Measurements from ENCODE around the gene UNC93A.

The UNC93A gene

DNA sequence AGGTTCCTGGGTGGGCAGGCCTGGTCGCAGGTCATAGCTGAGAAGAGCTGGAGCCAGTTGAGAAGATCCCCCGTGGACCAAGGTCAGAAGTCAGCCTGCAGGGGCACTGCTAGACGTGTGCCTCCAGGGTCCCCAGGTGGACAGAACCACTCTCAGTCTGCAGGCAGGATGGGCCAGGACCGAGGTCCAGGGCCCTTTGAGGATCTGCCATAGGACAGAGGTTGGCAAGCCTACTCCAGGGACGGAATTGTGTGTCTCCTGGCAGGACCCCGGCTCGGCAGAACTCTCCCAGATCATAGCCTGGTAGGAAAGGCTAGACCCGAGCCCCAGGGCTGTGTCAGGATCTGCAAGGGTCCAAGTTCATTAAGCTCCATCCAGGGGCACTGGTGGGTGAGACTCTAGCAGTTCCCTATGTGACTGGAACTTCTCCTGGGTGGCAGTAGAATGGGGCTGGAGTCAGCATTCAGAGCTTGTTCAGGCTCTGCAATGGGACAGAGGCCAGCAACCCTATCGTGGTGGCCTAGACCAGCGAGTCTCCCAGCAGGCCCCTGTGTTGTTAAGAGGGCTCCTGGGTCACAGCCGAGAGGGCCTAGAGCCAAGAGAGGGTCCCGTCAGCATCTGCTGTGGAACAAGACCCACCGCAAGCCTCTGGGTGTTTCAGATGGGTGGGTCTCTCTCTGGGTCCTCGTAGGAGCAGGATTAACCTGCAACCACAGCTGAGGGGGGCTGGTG is 51.9 kb downstream of the UNC93A start:
- H3K27ac ChIP-seq (ENCODE audit: low read depth, low read length) = no peak overlapping the region
- H4K20me1 ChIP-seq (ENCODE audit: control insufficient read depth, insufficient read depth, low read depth, low read length) = no peaks in the 10 kb centered on the region
- no peaks in the 10 kb centered on the region for H3F3A ChIP-seq (ENCODE audit: control insufficient read depth, insufficient read depth)
- TF ChIP-seq, protein P1, sequence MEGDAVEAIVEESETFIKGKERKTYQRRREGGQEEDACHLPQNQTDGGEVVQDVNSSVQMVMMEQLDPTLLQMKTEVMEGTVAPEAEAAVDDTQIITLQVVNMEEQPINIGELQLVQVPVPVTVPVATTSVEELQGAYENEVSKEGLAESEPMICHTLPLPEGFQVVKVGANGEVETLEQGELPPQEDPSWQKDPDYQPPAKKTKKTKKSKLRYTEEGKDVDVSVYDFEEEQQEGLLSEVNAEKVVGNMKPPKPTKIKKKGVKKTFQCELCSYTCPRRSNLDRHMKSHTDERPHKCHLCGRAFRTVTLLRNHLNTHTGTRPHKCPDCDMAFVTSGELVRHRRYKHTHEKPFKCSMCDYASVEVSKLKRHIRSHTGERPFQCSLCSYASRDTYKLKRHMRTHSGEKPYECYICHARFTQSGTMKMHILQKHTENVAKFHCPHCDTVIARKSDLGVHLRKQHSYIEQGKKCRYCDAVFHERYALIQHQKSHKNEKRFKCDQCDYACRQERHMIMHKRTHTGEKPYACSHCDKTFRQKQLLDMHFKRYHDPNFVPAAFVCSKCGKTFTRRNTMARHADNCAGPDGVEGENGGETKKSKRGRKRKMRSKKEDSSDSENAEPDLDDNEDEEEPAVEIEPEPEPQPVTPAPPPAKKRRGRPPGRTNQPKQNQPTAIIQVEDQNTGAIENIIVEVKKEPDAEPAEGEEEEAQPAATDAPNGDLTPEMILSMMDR (IDR thresholded peaks at IDR 0.05; ENCODE audit: low read depth, low read length, poor library complexity, severe bottlenecking) = no peak
- no peak for TF ChIP-seq EZH2phosphoT487 (IDR thresholded peaks at IDR 0.05; ENCODE audit: borderline replicate concordance, low read length)
- H3K9me3 ChIP-seq (ENCODE audit: control insufficient read depth, insufficient read depth, low read length) = no peaks in the 10 kb centered on the region; the same call in 1 of the 2 replicates
- H3K27me3 ChIP-seq (ENCODE audit: control insufficient read depth, low read length) = peaks cover 19% of the 10 kb centered on the region
- H3K36me3 ChIP-seq (ENCODE audit: control insufficient read depth, low read length) = no peaks in the 10 kb centered on the region
- no peaks in the 10 kb centered on the region for H3K9me2 ChIP-seq (replicated peaks; ENCODE audit: control insufficient read depth, low read length)
- H3K4me3 ChIP-seq (ENCODE audit: low read length) = no peak overlapping the region
- H3K4me1 ChIP-seq (ENCODE audit: control insufficient read depth, low read length) = peaks cover 8% of the 10 kb centered on the region; the same call in 1 of the 2 replicates
- no peak overlapping the region for H3K4me2 ChIP-seq (ENCODE audit: low read length)
- H3K79me2 ChIP-seq (ENCODE audit: control insufficient read depth, low read length) = no peaks in the 10 kb centered on the region

- Histone ChIP-seq H3K79me2 (ENCODE audit: control insufficient read depth, low read length) (no peaks in the 10 kb centered on the region), H3K27ac (ENCODE audit: low read depth, low read length) (no peak overlapping the region), H3K9me3 (ENCODE audit: control insufficient read depth, insufficient read depth, low read length) (no peaks in the 10 kb centered on the region), H3K9me2 (replicated peaks; ENCODE audit: control insufficient read depth, low read length) (no peaks in the 10 kb centered on the region), H3K36me3 (ENCODE audit: control insufficient read depth, low read length) (no peaks in the 10 kb centered on the region), H3K27me3 (ENCODE audit: control insufficient read depth, low read length) (peaks cover 25% of the 10 kb centered on the region), H3K4me1 (ENCODE audit: control insufficient read depth, low read length) (peaks cover 11% of the 10 kb centered on the region), H3K4me2 (ENCODE audit: low read length) (no peak overlapping the region), H3F3A (ENCODE audit: control insufficient read depth, insufficient read depth) (no peaks in the 10 kb centered on the region), H4K20me1 (ENCODE audit: control insufficient read depth, insufficient read depth, low read depth, low read length) (no peaks in the 10 kb centered on the region), H3K4me3 (ENCODE audit: low read length) (no peak overlapping the region)
- TF ChIP-seq, protein P1 (IDR thresholded peaks at IDR 0.05; ENCODE audit: low read depth, low read length, poor library complexity, severe bottlenecking) = no peak
- no peak for TF ChIP-seq EZH2phosphoT487 (IDR thresholded peaks at IDR 0.05; ENCODE audit: borderline replicate concordance, low read length)
Measured at GRCh38 chr6:167345348-167345747, 54.2 kb downstream of the UNC93A start.

DNA sequence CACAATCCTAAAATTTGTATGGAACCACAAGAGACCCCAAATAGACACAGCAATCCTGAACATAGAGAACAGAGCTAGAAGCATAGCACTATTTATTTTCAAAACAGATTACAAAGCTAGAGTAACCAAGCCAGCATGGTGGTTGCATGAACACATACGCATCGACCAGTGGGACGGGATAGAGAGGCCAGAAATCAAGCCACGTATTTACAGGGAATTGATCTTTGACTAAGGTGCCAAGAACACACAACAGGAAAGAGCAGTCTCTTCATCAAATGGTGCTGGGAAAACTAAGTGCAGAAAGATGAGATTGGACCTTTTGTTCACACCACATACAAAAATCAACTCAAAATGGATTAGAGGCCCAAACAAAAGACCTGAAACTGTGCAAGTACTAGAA is 54.8 kb downstream of the UNC93A start:
- no peaks in the 10 kb centered on the region for H3K36me3 ChIP-seq (ENCODE audit: control insufficient read depth, low read length)
- no peaks in the 10 kb centered on the region for H3K79me2 ChIP-seq (ENCODE audit: control insufficient read depth, low read length)
- no peak overlapping the region for H3K4me3 ChIP-seq (ENCODE audit: low read length)
- H3K9me2 ChIP-seq (replicated peaks; ENCODE audit: control insufficient read depth, low read length) = no peaks in the 10 kb centered on the region
- H3K27ac ChIP-seq (ENCODE audit: low read depth, low read length) = no peak overlapping the region
- TF ChIP-seq, protein P1 (IDR thresholded peaks at IDR 0.05; ENCODE audit: low read depth, low read length, poor library complexity, severe bottlenecking) = no peak
- TF ChIP-seq EZH2phosphoT487 (IDR thresholded peaks at IDR 0.05; ENCODE audit: borderline replicate concordance, low read length) = no peak
- H3F3A ChIP-seq (ENCODE audit: control insufficient read depth, insufficient read depth) = no peaks in the 10 kb centered on the region
- H3K9me3 ChIP-seq (ENCODE audit: control insufficient read depth, insufficient read depth, low read length) = no peaks in the 10 kb centered on the region
- H3K4me1 ChIP-seq (ENCODE audit: control insufficient read depth, low read length) = peaks cover 17% of the 10 kb centered on the region
- H3K4me2 ChIP-seq (ENCODE audit: low read length) = no peak overlapping the region
- peaks cover 32% of the 10 kb centered on the region for H3K27me3 ChIP-seq (ENCODE audit: control insufficient read depth, low read length)
- H4K20me1 ChIP-seq (ENCODE audit: control insufficient read depth, insufficient read depth, low read depth, low read length) = no peaks in the 10 kb centered on the region
